ENCODE results near the gene FRMD7. TPM values are rescaled to one million over a fixed set of nuclear protein-coding genes. Genes with fewer than 3 reads are reported as not detected.

Gene FRMD7
- total RNA-seq, 1 experiment from 2014 or later: not detected

- H3K4me3 Mint-ChIP-seq: no peak overlapping the region
- Histone ChIP-seq H2BK120ac (ENCODE audit: low read depth, low read length, poor library complexity, severe bottlenecking) (no peak overlapping the region), H3K79me2 (ENCODE audit: insufficient read depth, low read length) (no peaks in the 10 kb centered on the region), H3K23me2 (ENCODE audit: insufficient read length, low read depth, low read length, poor library complexity, severe bottlenecking) (no peaks in the 10 kb centered on the region), H2BK5ac (ENCODE audit: insufficient read length, low read length) (no peak overlapping the region), H3K14ac (ENCODE audit: insufficient read depth, low read length) (no peak overlapping the region), H3K27ac (ENCODE audit: insufficient read length, low read depth, low read length) (no peak overlapping the region), H2BK12ac (ENCODE audit: insufficient read length, low read depth, low read length) (no peak overlapping the region), H3K18ac (ENCODE audit: insufficient read length, low read depth, low read length) (no peak overlapping the region), H3K9me3 (ENCODE audit: control insufficient read depth, low read depth, low read length) (no peaks in the 10 kb centered on the region), H4K20me1 (ENCODE audit: control insufficient read depth, insufficient read depth, insufficient read length) (no peaks in the 10 kb centered on the region), H3K4ac (ENCODE audit: low read depth, low read length) (no peak overlapping the region), H3K56ac (ENCODE audit: insufficient read length, low read depth, low read length) (no peak overlapping the region), H2AK5ac (ENCODE audit: insufficient read length, low read length) (no peak overlapping the region), H2BK15ac (ENCODE audit: low read depth, low read length) (no peak overlapping the region), H3K4me2 (ENCODE audit: insufficient read depth, insufficient read length, low read length) (no peak overlapping the region), H2BK20ac (ENCODE audit: low read depth, low read length, poor library complexity, severe bottlenecking) (no peak overlapping the region), H3K9ac (ENCODE audit: extremely low read depth, insufficient read length, low read length) (no peak overlapping the region), H3T11ph (ENCODE audit: low read length) (no peak overlapping the region), H4K91ac (ENCODE audit: insufficient read length, low read depth, low read length) (no peak overlapping the region), H4K8ac (replicated peaks; ENCODE audit: insufficient read length, low read depth, low read length) (no peak overlapping the region), H3K79me1 (ENCODE audit: insufficient read depth, low read depth, low read length, poor library complexity, severe bottlenecking) (no peaks in the 10 kb centered on the region), H4K5ac (ENCODE audit: insufficient read length, low read depth, low read length) (no peak overlapping the region), H3K23ac (ENCODE audit: insufficient read length, low read depth, low read length) (no peak overlapping the region), H3K27me3 (ENCODE audit: insufficient read depth, low read length) (no peaks in the 10 kb centered on the region), H2AFZ (ENCODE audit: low read length) (no peak overlapping the region), H3K4me1 (ENCODE audit: insufficient read depth, low read length) (no peaks in the 10 kb centered on the region)
- peaks cover 6 to 7% of the 10 kb centered on the region in 2 experiments; a peak in 2 of 4 replicates for H3K4me1 Mint-ChIP-seq
- no peak for TF ChIP-seq CTCF (conservative IDR thresholded peaks at IDR 0.05)
- no peak overlapping the region for H3K27ac Mint-ChIP-seq
- WGBS (ENCODE audit: extremely low coverage, insufficient read length, low lambda C conversion rate): no CpG with 5 or more reads among the region's 3 CpGs
- no peaks in the 10 kb centered on the region for H3K27me3 Mint-ChIP-seq (ENCODE audit: low read depth)
- no peak for DNase-seq
- H3K36me3 Mint-ChIP-seq (ENCODE audit: insufficient read depth in 1 of 3, low read depth in 3 of 3): peaks cover 7 to 24% (median 8%) of the 10 kb centered on the region in 3 experiments
- H3K9me3 Mint-ChIP-seq: peaks cover 12% of the 10 kb centered on the region in 2 experiments
These were observed 41.7 kb upstream of the FRMD7 start for GRCh38 chrX:132169554-132169953.
